NCI-H1092 treated with DMSO at 0.1 percent for 48 hours (cell line): ENCODE results near the gene SLC38A7.

Experiments
- DNase-seq: peaks from one replicate; lab custom pipeline; 2025; lab: John Stamatoyannopoulos, UW

The SLC38A7 gene

DNA sequence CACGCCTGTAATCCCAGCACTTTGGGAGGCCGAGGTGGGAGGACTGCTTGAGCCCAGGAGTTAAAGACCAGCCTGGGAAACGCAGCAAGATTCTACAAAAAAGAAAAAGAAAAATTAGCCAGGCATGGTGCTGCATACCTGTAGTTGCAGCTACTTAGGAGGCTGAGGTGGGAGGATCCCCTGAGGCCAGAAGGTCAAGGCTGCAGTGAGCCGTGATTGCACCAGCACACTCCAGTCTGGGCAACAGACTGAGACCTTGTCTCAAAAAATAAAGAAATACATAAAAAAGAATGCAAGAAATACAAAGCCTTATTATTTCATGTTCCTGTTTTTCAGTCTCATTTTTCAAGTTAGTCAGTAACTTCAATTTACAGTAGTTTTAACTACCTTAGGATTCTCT, 49.1 kb downstream of the SLC38A7 start:
- DNase-seq: no peak

GRCh38 chr16:58634265-58634802, 50.2 kb downstream of the SLC38A7 start:
- no peak for DNase-seq

- peak; percentile 99 for DNase-seq
These were observed 54.6 kb downstream of the SLC38A7 start, which contains the start of gene CNOT1 for GRCh38 chr16:58629733-58630640. TSS of gene CNOT1 (minus strand) at chr16:58629826. CDS start at chr16:58599337, 30,489 bp downstream.

DNA sequence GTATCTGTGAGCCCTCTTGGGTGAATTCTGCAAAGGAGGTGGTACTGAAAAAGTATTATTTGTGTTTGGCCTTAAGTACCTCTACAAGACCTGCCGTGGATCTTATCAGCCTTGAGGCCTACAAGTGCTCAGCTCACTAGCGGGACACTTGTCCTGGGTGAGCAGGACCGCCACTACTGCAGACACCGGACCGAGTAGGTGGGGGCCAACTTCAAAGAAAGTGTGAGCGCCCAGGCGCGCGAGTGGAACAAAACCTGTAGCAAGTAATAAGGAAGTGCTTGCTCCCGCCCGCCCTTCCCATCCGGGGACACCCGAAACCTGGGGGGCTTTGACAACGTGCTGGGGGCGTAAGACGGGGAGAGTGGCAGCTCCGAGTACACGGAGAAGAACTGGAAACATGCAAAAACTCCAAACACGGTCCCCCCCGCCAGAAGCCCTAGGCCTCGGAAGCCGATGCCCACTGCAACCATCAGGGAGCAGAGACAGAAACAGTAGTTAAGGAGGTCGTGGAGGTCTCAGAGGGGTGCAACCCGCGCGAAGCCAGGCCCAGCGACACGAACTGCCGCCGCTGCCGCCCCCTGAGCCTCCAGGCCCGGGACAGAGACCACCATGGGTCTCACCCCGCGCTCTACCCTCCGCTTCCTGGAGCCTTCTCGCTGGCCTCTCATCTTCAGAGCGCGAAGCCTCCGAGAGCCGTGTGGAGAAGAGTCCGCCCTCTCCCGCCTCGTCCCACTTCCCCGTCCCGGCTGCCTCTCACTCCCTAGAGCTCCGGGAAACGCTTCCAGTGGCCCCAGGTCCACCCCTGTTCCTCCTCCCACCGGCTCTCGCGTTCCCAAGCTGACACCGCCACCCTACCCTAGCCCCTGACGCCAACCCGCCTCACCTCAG, 55.5 kb downstream of the SLC38A7 start:
- DNase-seq: peak; percentile 75

GRCh38 chr16:58624209-58624608, 60.4 kb downstream of the SLC38A7 start:
- no peak for DNase-seq

GRCh38 chr16:58620396-58620795, 64.2 kb downstream of the SLC38A7 start:
- DNase-seq: no peak

GRCh38 chr16:58615280-58615679, 69.3 kb downstream of the SLC38A7 start:
- DNase-seq: no peak
